SU-DHL-6 (cell line): ENCODE data around the gene CNOT4.
"Not testable (repeated sequence)": the region's sequence is repeated elsewhere in the genome, so short reads cannot be mapped to it uniquely, and the experiment has no call there.

Source experiments
- H2AFZ ChIP-seq: fragments of 200-600 bp; sonication (generic); 2 replicates; pipeline ENCODE4 v1.6.1; 2014; ENCODE audit warnings: low read depth, mild to moderate bottlenecking, moderate library complexity, mixed read lengths, antibody characterized with exemption, low read length; ENCODE audit not compliant: severe bottlenecking
- H3F3A ChIP-seq: fragments of 200-600 bp; shearing (Covaris generic); 2 replicates; pipeline ENCODE4 v1.6.0; 2016; ENCODE audit warnings: antibody characterized with exemption, mild to moderate bottlenecking; ENCODE audit not compliant: insufficient read depth
- H3K27ac ChIP-seq: fragments of 200-600 bp; sonication (generic); 2 replicates; pipeline ENCODE4 v1.5.1; 2016; ENCODE audit warnings: low read depth, mild to moderate bottlenecking, low read length, moderate library complexity, mixed read lengths
- H3K27me3 ChIP-seq: fragments of 200-600 bp; sonication (generic), shearing (Covaris generic); 2 replicates; pipeline ENCODE4 v1.6.0; 2014; ENCODE audit warnings: mild to moderate bottlenecking, low read length
- H3K36me3 ChIP-seq: fragments of 200-600 bp; sonication (generic); 2 replicates; pipeline ENCODE4 v1.6.1; 2014; ENCODE audit warnings: mild to moderate bottlenecking, low read length, mixed read lengths
- H3K4me2 ChIP-seq: fragments of 300-600, 200-600 bp; shearing (Covaris generic), sonication (generic); 2 replicates; pipeline ENCODE4 v1.6.0; 2014; ENCODE audit warnings: low read length, low read depth, mild to moderate bottlenecking; ENCODE audit not compliant: poor library complexity, severe bottlenecking
- H3K4me3 ChIP-seq: fragments of 200-600 bp; sonication (generic); 2 replicates; pipeline ENCODE4 v1.5.1; 2014; ENCODE audit warnings: antibody characterized with exemption, low read length, mild to moderate bottlenecking, mixed read lengths; ENCODE audit not compliant: insufficient read depth, poor library complexity, severe bottlenecking
- H3K79me2 ChIP-seq: fragments of 200-600 bp; sonication (generic); 2 replicates; pipeline ENCODE4 v1.6.1; 2014; ENCODE audit warnings: mild to moderate bottlenecking, low read length, moderate library complexity; ENCODE audit not compliant: insufficient read depth
- H3K9ac ChIP-seq: fragments of 200-600 bp; sonication (generic); 2 replicates; pipeline ENCODE4 v1.7.0; 2014; ENCODE audit warnings: mild to moderate bottlenecking, low read length
- H3K9me2 ChIP-seq: fragments of 200-600 bp; sonication (generic); replicated peaks from 2 replicates; pipeline ENCODE4 v1.6.1; 2014; ENCODE audit warnings: low read length; ENCODE audit not compliant: insufficient read depth
- H3K9me3 ChIP-seq: fragments of 200-600 bp; sonication (generic); 2 replicates; pipeline ENCODE4 v1.6.1; 2014; ENCODE audit warnings: low read length, mixed read lengths; ENCODE audit not compliant: insufficient read depth
- H4K20me1 ChIP-seq: fragments of 200-600 bp; sonication (generic); 2 replicates; pipeline ENCODE4 v1.6.1; 2014; ENCODE audit warnings: low read depth, mild to moderate bottlenecking, antibody characterized with exemption, low read length, moderate library complexity, mixed read lengths
- CTCF ChIP-seq: fragments of 200-600 bp; sonication (generic); IDR thresholded peaks from one replicate; pipeline ENCODE4 v1.5.1; 2017; ENCODE audit warnings: antibody characterized with exemption, mild to moderate bottlenecking, low read length, moderate library complexity; ENCODE audit not compliant: insufficient read depth, poor library complexity, severe bottlenecking
- EZH2phosphoT487 ChIP-seq: fragments of 200-600 bp; sonication (generic), shearing (Covaris generic); conservative IDR thresholded peaks from 2 replicates; pipeline ENCODE4 v1.6.1; 2018; ENCODE audit warnings: mild to moderate bottlenecking, antibody characterized with exemption, low read length, moderate library complexity, mixed read lengths

The CNOT4 gene

GRCh38 chr7:135355377-135356048 lies 154.4 kb downstream of the CNOT4 start:
- TF ChIP-seq EZH2phosphoT487 (no peak), CTCF (no peak)
- Histone ChIP-seq H3K9me2 (no peaks in the 10 kb centered on the region), H3K4me3 (no peak overlapping the region), H3K79me2 (no peaks in the 10 kb centered on the region), H4K20me1 (no peaks in the 10 kb centered on the region), H3F3A (no peaks in the 10 kb centered on the region), H3K4me2 (no peak overlapping the region), H2AFZ (no peak overlapping the region), H3K9me3 (no peaks in the 10 kb centered on the region), H3K27me3 (no peaks in the 10 kb centered on the region), H3K9ac (no peak overlapping the region), H3K36me3 (no peaks in the 10 kb centered on the region), H3K27ac (no peak overlapping the region)

GRCh38 chr7:135353832-135354231 lies 156.1 kb downstream of the CNOT4 start:
- Histone ChIP-seq H3K9me2 (no peaks in the 10 kb centered on the region), H2AFZ (no peak overlapping the region), H3K9me3 (no peaks in the 10 kb centered on the region), H4K20me1 (no peaks in the 10 kb centered on the region), H3K36me3 (no peaks in the 10 kb centered on the region), H3K27ac (no peak overlapping the region), H3K4me2 (no peak overlapping the region), H3K27me3 (no peaks in the 10 kb centered on the region), H3F3A (no peaks in the 10 kb centered on the region), H3K9ac (no peak overlapping the region), H3K4me3 (no peak overlapping the region), H3K79me2 (no peaks in the 10 kb centered on the region)
- TF ChIP-seq CTCF (no peak), EZH2phosphoT487 (no peak)

- H3K4me2 ChIP-seq: no peak overlapping the region
- H3K9me3 ChIP-seq: no peaks in the 10 kb centered on the region
- H3K9me2 ChIP-seq: no peaks in the 10 kb centered on the region
- no peak overlapping the region for H3K9ac ChIP-seq
- no peaks in the 10 kb centered on the region for H3K27me3 ChIP-seq
- H3K4me3 ChIP-seq: no peak overlapping the region
- H3F3A ChIP-seq: no peaks in the 10 kb centered on the region
- no peak overlapping the region for H2AFZ ChIP-seq
- no peaks in the 10 kb centered on the region for H4K20me1 ChIP-seq
- H3K36me3 ChIP-seq: no peaks in the 10 kb centered on the region
- no peak for TF ChIP-seq CTCF
- no peak for TF ChIP-seq EZH2phosphoT487
- H3K27ac ChIP-seq: no peak overlapping the region
- no peaks in the 10 kb centered on the region for H3K79me2 ChIP-seq
These were observed 157.6 kb downstream of the CNOT4 start for GRCh38 chr7:135352285-135352684.

GRCh38 chr7:135351070-135351469 lies 158.8 kb downstream of the CNOT4 start:
- not testable (repeated sequence) for H3K27me3 ChIP-seq, H3K9me3 ChIP-seq, H3F3A ChIP-seq, H3K4me2 ChIP-seq, H3K9me2 ChIP-seq, H3K36me3 ChIP-seq, H3K4me3 ChIP-seq, H3K79me2 ChIP-seq, H3K27ac ChIP-seq, H4K20me1 ChIP-seq, H3K9ac ChIP-seq, H2AFZ ChIP-seq
